ENCODE measurements around the gene KLHL24.

KLHL24 gene

DNA sequence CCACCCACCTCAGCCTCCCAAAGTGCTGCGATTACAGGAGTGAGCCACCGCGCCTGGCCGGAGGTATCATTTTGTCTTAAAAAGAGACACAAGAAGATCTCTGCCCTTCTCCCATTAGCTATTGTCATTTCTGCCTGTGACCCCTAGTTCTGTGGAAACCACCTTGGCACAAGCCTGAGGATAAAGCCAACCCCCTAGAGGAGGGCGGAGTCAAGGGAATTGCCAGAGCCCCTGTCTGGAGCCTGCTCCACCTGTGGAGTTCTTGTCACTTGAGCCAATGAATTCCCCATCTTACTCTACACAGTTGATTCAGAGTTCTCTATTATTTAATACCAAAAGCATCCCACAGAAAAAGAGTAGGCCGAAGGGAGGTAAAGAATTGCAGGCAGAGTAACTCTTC, 45.0 kb upstream of the KLHL24 start:
- H3K9me3 ChIP-seq (ENCODE audit: control insufficient read depth, low read length) = no peaks in the 10 kb centered on the region
- no peak overlapping the region for H3K23ac ChIP-seq (ENCODE audit: low read length in 2 of 2)
- H3K27ac ChIP-seq (ENCODE audit: low read length, poor library complexity, severe bottlenecking) = no peak overlapping the region
- H2AFZ ChIP-seq (ENCODE audit: low read depth, low read length) = no peak overlapping the region
- H2BK12ac ChIP-seq (ENCODE audit: low read length in 2 of 2) = no peak overlapping the region
- H4K8ac ChIP-seq (ENCODE audit: low read length) = no peak overlapping the region
- H2BK120ac ChIP-seq (ENCODE audit: low read depth, low read length) = no peak overlapping the region
- H3K9ac ChIP-seq (ENCODE audit: low read length) = no peak overlapping the region
- H3K27me3 ChIP-seq (ENCODE audit: control insufficient read depth in 1 of 2, insufficient read depth in 1 of 2, low read length in 2 of 2) = peaks cover 0 to 7% of the 10 kb centered on the region in 2 experiments
- H3K4me1 ChIP-seq (ENCODE audit: control insufficient read depth, insufficient read depth, low read depth, low read length) = no peaks in the 10 kb centered on the region
- no peak overlapping the region for H4K91ac ChIP-seq (ENCODE audit: low read length)
- H3K79me1 ChIP-seq (replicated peaks; ENCODE audit: low read length, poor library complexity, severe bottlenecking) = no peaks in the 10 kb centered on the region
- 97% methylated on average over 6 of the region's 6 CpGs for WGBS
- H3K18ac ChIP-seq (ENCODE audit: low read depth in 1 of 2, low read length in 2 of 2) = no peak overlapping the region
- H3K4ac ChIP-seq (ENCODE audit: low read depth in 1 of 2, low read length in 2 of 2) = no peak overlapping the region
- H3K4me3 ChIP-seq (ENCODE audit: insufficient read depth in 1 of 2, low read depth in 1 of 2, low read length in 2 of 2) = no peak overlapping the region
- no peak overlapping the region for H2BK15ac ChIP-seq (ENCODE audit: low read depth, poor library complexity, severe bottlenecking)
- no peaks in the 10 kb centered on the region for H3K36me3 ChIP-seq (ENCODE audit: control insufficient read depth in 1 of 2, insufficient read depth in 2 of 2, low read depth in 1 of 2, low read length in 2 of 2)
- H2AK5ac ChIP-seq (ENCODE audit: low read length, severe bottlenecking) = no peak overlapping the region
- H3K14ac ChIP-seq (ENCODE audit: low read length in 2 of 2) = no peak overlapping the region
- DNase-seq = no peak
- no peak overlapping the region for H2BK5ac ChIP-seq (ENCODE audit: low read depth, low read length, poor library complexity, severe bottlenecking)
- no peak overlapping the region for H3K4me2 ChIP-seq (ENCODE audit: low read length, poor library complexity, severe bottlenecking)

- H3K4me1 ChIP-seq (ENCODE audit: control insufficient read depth, insufficient read depth, low read depth, low read length) = no peaks in the 10 kb centered on the region
- H2BK120ac ChIP-seq (ENCODE audit: low read depth, low read length) = no peak overlapping the region
- H3K4ac ChIP-seq (ENCODE audit: low read depth in 1 of 2, low read length in 2 of 2) = no peak overlapping the region
- 79% methylated on average over 6 of the region's 6 CpGs for WGBS
- H4K91ac ChIP-seq (ENCODE audit: low read length) = no peak overlapping the region
- no peaks in the 10 kb centered on the region for H3K9me3 ChIP-seq (ENCODE audit: control insufficient read depth, low read length)
- H2BK5ac ChIP-seq (ENCODE audit: low read depth, low read length, poor library complexity, severe bottlenecking) = no peak overlapping the region
- H3K27ac ChIP-seq (ENCODE audit: low read length, poor library complexity, severe bottlenecking) = no peak overlapping the region
- H3K27me3 ChIP-seq (ENCODE audit: control insufficient read depth in 1 of 2, insufficient read depth in 1 of 2, low read length in 2 of 2) = peaks cover 0 to 7% of the 10 kb centered on the region in 2 experiments
- no peak overlapping the region for H3K23ac ChIP-seq (ENCODE audit: low read length in 2 of 2)
- no peak overlapping the region for H2AK5ac ChIP-seq (ENCODE audit: low read length, severe bottlenecking)
- H3K4me3 ChIP-seq (ENCODE audit: insufficient read depth in 1 of 2, low read depth in 1 of 2, low read length in 2 of 2) = no peak overlapping the region
- no peak overlapping the region for H3K4me2 ChIP-seq (ENCODE audit: low read length, poor library complexity, severe bottlenecking)
- H4K8ac ChIP-seq (ENCODE audit: low read length) = no peak overlapping the region
- no peak overlapping the region for H2BK15ac ChIP-seq (ENCODE audit: low read depth, poor library complexity, severe bottlenecking)
- H3K14ac ChIP-seq (ENCODE audit: low read length in 2 of 2) = no peak overlapping the region
- no peaks in the 10 kb centered on the region for H3K36me3 ChIP-seq (ENCODE audit: control insufficient read depth in 1 of 2, insufficient read depth in 2 of 2, low read depth in 1 of 2, low read length in 2 of 2)
- no peak overlapping the region for H2AFZ ChIP-seq (ENCODE audit: low read depth, low read length)
- no peaks in the 10 kb centered on the region for H3K79me1 ChIP-seq (replicated peaks; ENCODE audit: low read length, poor library complexity, severe bottlenecking)
- no peak for DNase-seq
- H3K18ac ChIP-seq (ENCODE audit: low read depth in 1 of 2, low read length in 2 of 2) = no peak overlapping the region
- H2BK12ac ChIP-seq (ENCODE audit: low read length in 2 of 2) = no peak overlapping the region
- no peak overlapping the region for H3K9ac ChIP-seq (ENCODE audit: low read length)
Observed at GRCh38 chr3:183591881-183592521, 43.4 kb upstream of the KLHL24 start.

GRCh38 chr3:183592821-183593220, 42.6 kb upstream of the KLHL24 start:
- no peak overlapping the region for H3K4ac ChIP-seq (ENCODE audit: low read depth in 1 of 2, low read length in 2 of 2)
- no peak overlapping the region for H2BK5ac ChIP-seq (ENCODE audit: low read depth, low read length, poor library complexity, severe bottlenecking)
- no peak overlapping the region for H4K8ac ChIP-seq (ENCODE audit: low read length)
- H2BK15ac ChIP-seq (ENCODE audit: low read depth, poor library complexity, severe bottlenecking) = no peak overlapping the region
- H3K36me3 ChIP-seq (ENCODE audit: control insufficient read depth in 1 of 2, insufficient read depth in 2 of 2, low read depth in 1 of 2, low read length in 2 of 2) = no peaks in the 10 kb centered on the region
- no peak overlapping the region for H3K4me2 ChIP-seq (ENCODE audit: low read length, poor library complexity, severe bottlenecking)
- no peak overlapping the region for H3K4me3 ChIP-seq (ENCODE audit: insufficient read depth in 1 of 2, low read depth in 1 of 2, low read length in 2 of 2)
- no peak overlapping the region for H4K91ac ChIP-seq (ENCODE audit: low read length)
- no peak overlapping the region for H2BK12ac ChIP-seq (ENCODE audit: low read length in 2 of 2)
- H3K9me3 ChIP-seq (ENCODE audit: control insufficient read depth, low read length) = peaks cover 5% of the 10 kb centered on the region
- no peak overlapping the region for H2AK5ac ChIP-seq (ENCODE audit: low read length, severe bottlenecking)
- H3K27me3 ChIP-seq (ENCODE audit: control insufficient read depth in 1 of 2, insufficient read depth in 1 of 2, low read length in 2 of 2) = peaks cover 0 to 7% of the 10 kb centered on the region in 2 experiments
- no peak overlapping the region for H2BK120ac ChIP-seq (ENCODE audit: low read depth, low read length)
- no peak for DNase-seq
- no peaks in the 10 kb centered on the region for H3K4me1 ChIP-seq (ENCODE audit: control insufficient read depth, insufficient read depth, low read depth, low read length)
- WGBS = 93% methylated on average over 7 of the region's 7 CpGs
- H3K23ac ChIP-seq (ENCODE audit: low read length in 2 of 2) = no peak overlapping the region
- no peak overlapping the region for H3K9ac ChIP-seq (ENCODE audit: low read length)
- H2AFZ ChIP-seq (ENCODE audit: low read depth, low read length) = no peak overlapping the region
- H3K14ac ChIP-seq (ENCODE audit: low read length in 2 of 2) = no peak overlapping the region
- H3K27ac ChIP-seq (ENCODE audit: low read length, poor library complexity, severe bottlenecking) = no peak overlapping the region
- no peaks in the 10 kb centered on the region for H3K79me1 ChIP-seq (replicated peaks; ENCODE audit: low read length, poor library complexity, severe bottlenecking)
- H3K18ac ChIP-seq (ENCODE audit: low read depth in 1 of 2, low read length in 2 of 2) = no peak overlapping the region

DNA sequence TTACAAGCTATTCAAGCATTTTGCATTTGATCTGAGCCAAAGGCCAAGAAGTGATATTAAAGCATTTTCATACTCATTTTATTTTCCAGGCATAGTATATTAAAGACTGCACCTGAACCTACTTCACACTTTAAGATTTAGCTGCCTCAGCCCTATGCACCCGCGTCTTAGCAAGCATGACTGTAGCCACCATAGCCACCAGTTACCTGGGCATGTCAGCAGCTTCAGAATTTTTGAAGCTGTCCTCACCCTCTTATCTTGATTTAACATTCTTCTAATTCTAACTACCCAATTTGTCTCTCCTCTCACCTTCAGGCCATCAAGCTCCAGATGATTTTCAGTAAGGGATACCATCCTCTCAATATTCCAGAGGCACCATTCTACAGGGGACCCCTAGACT, 40.8 kb upstream of the KLHL24 start:
- no peak overlapping the region for H3K9ac ChIP-seq (ENCODE audit: low read length)
- H2AK5ac ChIP-seq (ENCODE audit: low read length, severe bottlenecking) = no peak overlapping the region
- H3K4ac ChIP-seq (ENCODE audit: low read depth in 1 of 2, low read length in 2 of 2) = no peak overlapping the region
- no peak overlapping the region for H2AFZ ChIP-seq (ENCODE audit: low read depth, low read length)
- no peak overlapping the region for H4K91ac ChIP-seq (ENCODE audit: low read length)
- H4K8ac ChIP-seq (ENCODE audit: low read length) = no peak overlapping the region
- no peak overlapping the region for H2BK15ac ChIP-seq (ENCODE audit: low read depth, poor library complexity, severe bottlenecking)
- H3K36me3 ChIP-seq (ENCODE audit: control insufficient read depth in 1 of 2, insufficient read depth in 2 of 2, low read depth in 1 of 2, low read length in 2 of 2) = no peaks in the 10 kb centered on the region
- no peak overlapping the region for H2BK5ac ChIP-seq (ENCODE audit: low read depth, low read length, poor library complexity, severe bottlenecking)
- no peaks in the 10 kb centered on the region for H3K4me1 ChIP-seq (ENCODE audit: control insufficient read depth, insufficient read depth, low read depth, low read length)
- H3K14ac ChIP-seq (ENCODE audit: low read length in 2 of 2) = no peak overlapping the region
- H2BK12ac ChIP-seq (ENCODE audit: low read length in 2 of 2) = no peak overlapping the region
- H3K23ac ChIP-seq (ENCODE audit: low read length in 2 of 2) = no peak overlapping the region
- no peak overlapping the region for H3K4me3 ChIP-seq (ENCODE audit: insufficient read depth in 1 of 2, low read depth in 1 of 2, low read length in 2 of 2)
- WGBS = 75% methylated on average over 2 of the region's 2 CpGs
- peaks cover 18% of the 10 kb centered on the region for H3K9me3 ChIP-seq (ENCODE audit: control insufficient read depth, low read length)
- no peak overlapping the region for H3K4me2 ChIP-seq (ENCODE audit: low read length, poor library complexity, severe bottlenecking)
- no peak overlapping the region for H3K18ac ChIP-seq (ENCODE audit: low read depth in 1 of 2, low read length in 2 of 2)
- no peak for DNase-seq
- H2BK120ac ChIP-seq (ENCODE audit: low read depth, low read length) = no peak overlapping the region
- no peak overlapping the region for H3K27ac ChIP-seq (ENCODE audit: low read length, poor library complexity, severe bottlenecking)
- H3K27me3 ChIP-seq (ENCODE audit: control insufficient read depth in 1 of 2, insufficient read depth in 1 of 2, low read length in 2 of 2) = peaks cover 0 to 7% of the 10 kb centered on the region in 2 experiments
- H3K79me1 ChIP-seq (replicated peaks; ENCODE audit: low read length, poor library complexity, severe bottlenecking) = no peaks in the 10 kb centered on the region

Data from mesenchymal stem cell (in vitro differentiated cells and primary cell).